Liver (tissue), 9 donors: ENCODE measurements around the gene KLF18. TPM values are rescaled to one million over a fixed set of nuclear protein-coding genes. Genes with fewer than 3 reads are reported as not detected.

ENCODE experiments used
- DNase-seq: peaks from one replicate; pipeline ENCODE4 v3.0.0-alpha.2; 2017; ENCODE audit warnings: low spot score
- H3K27ac ChIP-seq, 2 donors: one replicate each; pipeline ENCODE4 v1.7.0; 2013; ENCODE audit warnings: inconsistent platforms in 2 of 2, low read length in 2 of 2, control low read depth in 1 of 2, low read depth in 1 of 2, mild to moderate bottlenecking in 1 of 2
- H3K27me3 ChIP-seq, 4 donors: one replicate each; pipeline versions ENCODE4 v1.6.1 to v1.7.0; 2013; ENCODE audit warnings: low read length in 3 of 4, inconsistent platforms in 1 of 4, mild to moderate bottlenecking in 1 of 4, moderate library complexity in 1 of 4; ENCODE audit not compliant: control insufficient read depth in 4 of 4, insufficient read depth in 4 of 4
- H3K36me3 ChIP-seq, 4 donors: one replicate each; pipeline versions ENCODE4 v1.6.1 to v1.7.0; 2013; ENCODE audit warnings: low read length in 3 of 4, mild to moderate bottlenecking in 3 of 4, low read depth in 1 of 4, moderate library complexity in 1 of 4; ENCODE audit not compliant: control insufficient read depth in 4 of 4, insufficient read depth in 3 of 4
- H3K4me1 ChIP-seq, 4 donors: one replicate each; pipeline versions ENCODE4 v1.6.1 to v1.7.0; 2013; ENCODE audit warnings: low read length in 3 of 4, mild to moderate bottlenecking in 3 of 4, moderate library complexity in 1 of 4; ENCODE audit not compliant: control insufficient read depth in 4 of 4, insufficient read depth in 4 of 4
- H3K4me3 ChIP-seq, 3 donors: one replicate each; pipeline versions ENCODE4 v1.6.1 to v1.7.0; 2013; ENCODE audit warnings: low read length in 3 of 3, control low read depth in 1 of 3, low read depth in 1 of 3, mild to moderate bottlenecking in 1 of 3
- H3K9ac ChIP-seq, 2 donors: one replicate each; pipeline ENCODE4 v1.7.0; 2013; ENCODE audit warnings: low read length in 2 of 2, mild to moderate bottlenecking in 2 of 2, moderate library complexity in 2 of 2, control low read depth in 1 of 2, low read depth in 1 of 2
- H3K9me3 ChIP-seq, 4 donors: one replicate each; pipeline versions ENCODE4 v1.6.1 to v1.7.0; 2013; ENCODE audit warnings: low read length in 3 of 4; ENCODE audit not compliant: control insufficient read depth in 4 of 4
- ATF3 ChIP-seq: IDR thresholded peaks from 2 replicates; pipeline ENCODE4 v1.6.1; 2016; ENCODE audit warnings: antibody characterized with exemption
- CTCF ChIP-seq: fragments of 150-350 bp; IDR thresholded peaks from 2 replicates; pipeline ENCODE4 v1.5.1; 2017; ENCODE audit warnings: improper control_type of control experiment, low read depth, low read length; ENCODE audit not compliant: missing input control
- EGR1 ChIP-seq, 2 donors: IDR thresholded peaks; 2 replicates each; pipeline ENCODE4 v1.6.1; 2016 to 2018; ENCODE audit warnings: antibody characterized with exemption in 2 of 2, low read depth in 2 of 2
- FOXA1 ChIP-seq: IDR thresholded peaks from 2 replicates; pipeline ENCODE4 v1.6.1; 2016; ENCODE audit warnings: antibody characterized with exemption
- FOXA2 ChIP-seq: IDR thresholded peaks from 2 replicates; pipeline ENCODE4 v1.6.1; 2016; ENCODE audit warnings: antibody characterized with exemption
- GABPA ChIP-seq, 2 donors: IDR thresholded peaks in 1 of 2; conservative IDR thresholded peaks in 1 of 2; 2 replicates each; pipeline ENCODE4 v1.6.1; 2016; ENCODE audit warnings: antibody characterized with exemption in 2 of 2, mild to moderate bottlenecking in 1 of 2, moderate library complexity in 1 of 2
- HNF4A ChIP-seq, 2 donors: conservative IDR thresholded peaks; 2 replicates each; pipeline ENCODE4 v1.6.1; 2016; ENCODE audit warnings: antibody characterized with exemption in 2 of 2, mild to moderate bottlenecking in 2 of 2
- HNF4G ChIP-seq: IDR thresholded peaks from 2 replicates; pipeline ENCODE4 v1.6.1; 2016; ENCODE audit warnings: antibody characterized with exemption
- JUND ChIP-seq, 2 donors: IDR thresholded peaks; 2 replicates each; pipeline ENCODE4 v1.6.1; 2016; ENCODE audit warnings: antibody characterized with exemption in 2 of 2
- MAX ChIP-seq: IDR thresholded peaks from 2 replicates; pipeline ENCODE4 v1.6.1; 2016; ENCODE audit warnings: antibody characterized with exemption
- NR2F2 ChIP-seq: IDR thresholded peaks from 2 replicates; pipeline ENCODE4 v1.6.1; 2016; ENCODE audit warnings: antibody characterized with exemption
- RAD21 ChIP-seq, 2 donors: IDR thresholded peaks; 2 replicates each; pipeline ENCODE4 v1.6.1; 2016; ENCODE audit warnings: antibody characterized with exemption in 2 of 2, mild to moderate bottlenecking in 2 of 2
- REST ChIP-seq: IDR thresholded peaks from 2 replicates; pipeline ENCODE4 v1.6.1; 2016; ENCODE audit warnings: antibody characterized with exemption, mild to moderate bottlenecking
- RXRA ChIP-seq, 2 donors: IDR thresholded peaks; 2 replicates each; pipeline ENCODE4 v1.6.1; 2017 to 2018; ENCODE audit warnings: antibody characterized with exemption in 2 of 2, mild to moderate bottlenecking in 1 of 2
- SP1 ChIP-seq: IDR thresholded peaks from 2 replicates; pipeline ENCODE4 v1.6.1; 2018; ENCODE audit warnings: antibody characterized with exemption, mild to moderate bottlenecking
- TAF1 ChIP-seq: conservative IDR thresholded peaks from 2 replicates; pipeline ENCODE4 v1.6.1; 2016; ENCODE audit warnings: antibody characterized with exemption, mild to moderate bottlenecking
- YY1 ChIP-seq: IDR thresholded peaks from 2 replicates; pipeline ENCODE4 v1.6.1; 2016; ENCODE audit warnings: antibody characterized with exemption, mild to moderate bottlenecking
- ZBTB33 ChIP-seq: IDR thresholded peaks from 2 replicates; pipeline ENCODE4 v1.6.1; 2016; ENCODE audit warnings: antibody characterized with exemption
- WGBS: extraction: QIAGEN DNeasy Blood & Tissue Kit; methylation state at CpG from one replicate; pipeline ENCODE4 v1.1.7; 2013; 5-methylcytosine and 5-hydroxymethylcytosine counted together
- polyA plus RNA-seq, 2 donors: library from polyadenylated mRNA; stranded (reverse) in 1 of 2; unstranded in 1 of 2; fragments of 200-250 nt in 1 of 2; fragments of >200 nt in 1 of 2; fragmentation: Nextera tagmentation in 1 of 2; extraction: Ambion mirVana in 1 of 2; gene quantifications; one replicate each; pipeline versions ENCODE4 v1.2.1 to v1.2.3, GENCODE V29; 2013 to 2015
- total RNA-seq, 2 donors: library from RNA; depleted of rRNA; stranded (reverse); fragments of >200 nt; gene quantifications; one replicate each; pipeline ENCODE4 v1.2.3, GENCODE V29; 2014
- donor health status: healthy.
- donor health status: healthy.
- donor health status: healthy.
- donor health status: healthy.
- donor health status: healthy.

The KLF18 gene
- total and polyA plus RNA-seq, 4 donors = not detected

GRCh38 chr1:44120398-44120949 is 21.0 kb downstream of the KLF18 start:
- H3K4me3 ChIP-seq = no peak overlapping the region

GRCh38 chr1:44119525-44119924 is 21.9 kb downstream of the KLF18 start:
- no peaks in the 10 kb centered on the region for H3K9me3 ChIP-seq
- H3K4me1 ChIP-seq = no peaks in the 10 kb centered on the region
- TF ChIP-seq TAF1 (no peak), ZBTB33 (no peak), GABPA (IDR thresholded peaks at IDR 0.05 in 1 of 2, conservative IDR thresholded peaks at IDR 0.05 in 1 of 2) (no peak), NR2F2 (no peak), CTCF (no peak), YY1 (no peak), HNF4A (conservative IDR thresholded peaks at IDR 0.05) (no peak), SP1 (no peak), RXRA (IDR thresholded peaks at IDR 0.05) (no peak), ATF3 (no peak), MAX (no peak), HNF4G (no peak), RAD21 (IDR thresholded peaks at IDR 0.05) (no peak), EGR1 (IDR thresholded peaks at IDR 0.05; ENCODE audit: low read depth in 2 of 2) (no peak), JUND (IDR thresholded peaks at IDR 0.05) (no peak), REST (no peak), FOXA2 (no peak), FOXA1 (no peak)
- no peaks in the 10 kb centered on the region for H3K27me3 ChIP-seq
- no peak overlapping the region for H3K4me3 ChIP-seq
- 83% methylated on average over 6 of the region's 6 CpGs for WGBS
- H3K36me3 ChIP-seq = no peaks in the 10 kb centered on the region
- no peak for DNase-seq
- no peak overlapping the region for H3K27ac ChIP-seq
- H3K9ac ChIP-seq = no peak overlapping the region

More at GRCh38 chr1:44120398-44120949, 21.0 kb downstream of the KLF18 start:
- Histone ChIP-seq H3K9ac (no peak overlapping the region), H3K27ac (no peak overlapping the region), H3K36me3 (no peaks in the 10 kb centered on the region), H3K4me1 (no peaks in the 10 kb centered on the region), H3K27me3 (no peaks in the 10 kb centered on the region), H3K9me3 (no peaks in the 10 kb centered on the region)
- 91% methylated on average over 5 of the region's 5 CpGs for WGBS
- no peak for DNase-seq
- TF ChIP-seq EGR1 (IDR thresholded peaks at IDR 0.05; ENCODE audit: low read depth in 2 of 2) (no peak), TAF1 (no peak)
